ENCODE measurements around the gene AGBL4.

GRCh38 chr1:49576327-49576901, 447.3 kb downstream of the AGBL4 start:
- no peak for TF ChIP-seq ARNTL (CRISPR knock-in tag; IDR thresholded peaks at IDR 0.05; ENCODE audit: borderline replicate concordance, low read depth)
- no peak for TF ChIP-seq ZC3H10 (CRISPR knock-in tag; IDR thresholded peaks at IDR 0.05)
- no peak for TF ChIP-seq TOX (CRISPR knock-in tag; IDR thresholded peaks at IDR 0.05; ENCODE audit: borderline replicate concordance)
- TF ChIP-seq ISL1 (CRISPR knock-in tag; IDR thresholded peaks at IDR 0.05) = no peak
- TF ChIP-seq ESRRG (CRISPR knock-in tag; IDR thresholded peaks at IDR 0.05) = no peak
- no peak for TF ChIP-seq ZNF565 (CRISPR knock-in tag; conservative IDR thresholded peaks at IDR 0.05; ENCODE audit: low read depth)
- TF ChIP-seq PPARA (CRISPR knock-in tag; IDR thresholded peaks at IDR 0.05; ENCODE audit: borderline replicate concordance) = no peak
- no peak for TF ChIP-seq ZFP30 (CRISPR knock-in tag; IDR thresholded peaks at IDR 0.05)
